ENCODE data around the gene CLSTN3.

Gene CLSTN3

GRCh38 chr12:7096979-7097378, 33.2 kb upstream of the CLSTN3 start:
- H3K27ac ChIP-seq (ENCODE audit: low read depth, low read length) = no peak overlapping the region
- H3K4me2 ChIP-seq (ENCODE audit: low read length) = no peak overlapping the region
- H3F3A ChIP-seq (ENCODE audit: control insufficient read depth, insufficient read depth) = no peaks in the 10 kb centered on the region
- TF ChIP-seq EZH2phosphoT487 (IDR thresholded peaks at IDR 0.05; ENCODE audit: borderline replicate concordance, low read length) = no peak
- no peak for TF ChIP-seq CTCF (IDR thresholded peaks at IDR 0.05; ENCODE audit: low read depth, low read length, poor library complexity, severe bottlenecking)
- no peak overlapping the region for H3K4me3 ChIP-seq (ENCODE audit: low read length)
- no peaks in the 10 kb centered on the region for H3K4me1 ChIP-seq (ENCODE audit: control insufficient read depth, low read length)
- no peaks in the 10 kb centered on the region for H4K20me1 ChIP-seq (ENCODE audit: control insufficient read depth, insufficient read depth, low read depth, low read length)
- H3K36me3 ChIP-seq (ENCODE audit: control insufficient read depth, low read length) = no peaks in the 10 kb centered on the region
- no peaks in the 10 kb centered on the region for H3K9me2 ChIP-seq (replicated peaks; ENCODE audit: control insufficient read depth, low read length)
- no peaks in the 10 kb centered on the region for H3K79me2 ChIP-seq (ENCODE audit: control insufficient read depth, low read length)
- peaks cover 15% of the 10 kb centered on the region; the same call in 1 of the 2 replicates for H3K27me3 ChIP-seq (ENCODE audit: control insufficient read depth, low read length)
- no peaks in the 10 kb centered on the region for H3K9me3 ChIP-seq (ENCODE audit: control insufficient read depth, insufficient read depth, low read length)

GRCh38 chr12:7099290-7099996, 30.7 kb upstream of the CLSTN3 start:
- Histone ChIP-seq H4K20me1 (ENCODE audit: control insufficient read depth, insufficient read depth, low read depth, low read length) (no peaks in the 10 kb centered on the region), H3K79me2 (ENCODE audit: control insufficient read depth, low read length) (no peaks in the 10 kb centered on the region), H3K27me3 (ENCODE audit: control insufficient read depth, low read length) (peaks cover 9% of the 10 kb centered on the region; the same call in 1 of the 2 replicates), H3K4me1 (ENCODE audit: control insufficient read depth, low read length) (no peaks in the 10 kb centered on the region), H3K9me2 (replicated peaks; ENCODE audit: control insufficient read depth, low read length) (no peaks in the 10 kb centered on the region), H3K36me3 (ENCODE audit: control insufficient read depth, low read length) (no peaks in the 10 kb centered on the region), H3K27ac (ENCODE audit: low read depth, low read length) (no peak overlapping the region), H3K9me3 (ENCODE audit: control insufficient read depth, insufficient read depth, low read length) (no peaks in the 10 kb centered on the region), H3K4me2 (ENCODE audit: low read length) (no peak overlapping the region), H3K4me3 (ENCODE audit: low read length) (no peak overlapping the region), H3F3A (ENCODE audit: control insufficient read depth, insufficient read depth) (no peaks in the 10 kb centered on the region)
- TF ChIP-seq CTCF (IDR thresholded peaks at IDR 0.05; ENCODE audit: low read depth, low read length, poor library complexity, severe bottlenecking) (no peak), EZH2phosphoT487 (IDR thresholded peaks at IDR 0.05; ENCODE audit: borderline replicate concordance, low read length) (no peak)

DNA sequence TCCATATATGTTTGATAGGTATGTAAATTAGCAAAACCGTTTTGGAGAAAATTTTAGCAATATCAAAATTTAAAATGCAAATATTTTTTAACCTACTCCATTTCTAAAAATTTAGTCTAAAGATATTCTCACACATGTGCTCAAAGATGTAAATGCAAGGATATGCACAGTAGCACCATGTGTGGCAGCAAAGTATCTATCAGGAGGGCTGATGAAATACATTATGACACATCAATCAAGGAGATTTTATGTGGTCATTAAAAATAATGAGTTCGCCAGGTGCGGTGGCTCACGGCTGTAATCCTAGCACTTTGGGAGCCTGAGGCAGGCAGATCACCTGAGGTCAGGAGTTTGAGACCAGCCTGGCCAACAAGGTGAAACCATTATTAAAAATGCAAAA, 29.9 kb upstream of the CLSTN3 start:
- Histone ChIP-seq H3K27ac (ENCODE audit: low read depth, low read length) (no peak overlapping the region), H3K4me1 (ENCODE audit: control insufficient read depth, low read length) (no peaks in the 10 kb centered on the region), H3K9me2 (replicated peaks; ENCODE audit: control insufficient read depth, low read length) (no peaks in the 10 kb centered on the region), H3K9me3 (ENCODE audit: control insufficient read depth, insufficient read depth, low read length) (no peaks in the 10 kb centered on the region), H3K27me3 (ENCODE audit: control insufficient read depth, low read length) (peaks cover 9% of the 10 kb centered on the region; the same call in 1 of the 2 replicates), H3K4me3 (ENCODE audit: low read length) (no peak overlapping the region), H3K36me3 (ENCODE audit: control insufficient read depth, low read length) (no peaks in the 10 kb centered on the region), H3F3A (ENCODE audit: control insufficient read depth, insufficient read depth) (no peaks in the 10 kb centered on the region), H3K79me2 (ENCODE audit: control insufficient read depth, low read length) (no peaks in the 10 kb centered on the region), H3K4me2 (ENCODE audit: low read length) (no peak overlapping the region), H4K20me1 (ENCODE audit: control insufficient read depth, insufficient read depth, low read depth, low read length) (no peaks in the 10 kb centered on the region)
- TF ChIP-seq CTCF (IDR thresholded peaks at IDR 0.05; ENCODE audit: low read depth, low read length, poor library complexity, severe bottlenecking) (no peak), EZH2phosphoT487 (IDR thresholded peaks at IDR 0.05; ENCODE audit: borderline replicate concordance, low read length) (no peak)
